Measurements from ENCODE around the gene SLC34A3. TPM values are rescaled to one million over a fixed set of nuclear protein-coding genes. Genes with fewer than 3 reads are reported as not detected.

SLC34A3 gene
- total RNA-seq, 1 experiment from 2014 or later: 0.13 TPM

DNA sequence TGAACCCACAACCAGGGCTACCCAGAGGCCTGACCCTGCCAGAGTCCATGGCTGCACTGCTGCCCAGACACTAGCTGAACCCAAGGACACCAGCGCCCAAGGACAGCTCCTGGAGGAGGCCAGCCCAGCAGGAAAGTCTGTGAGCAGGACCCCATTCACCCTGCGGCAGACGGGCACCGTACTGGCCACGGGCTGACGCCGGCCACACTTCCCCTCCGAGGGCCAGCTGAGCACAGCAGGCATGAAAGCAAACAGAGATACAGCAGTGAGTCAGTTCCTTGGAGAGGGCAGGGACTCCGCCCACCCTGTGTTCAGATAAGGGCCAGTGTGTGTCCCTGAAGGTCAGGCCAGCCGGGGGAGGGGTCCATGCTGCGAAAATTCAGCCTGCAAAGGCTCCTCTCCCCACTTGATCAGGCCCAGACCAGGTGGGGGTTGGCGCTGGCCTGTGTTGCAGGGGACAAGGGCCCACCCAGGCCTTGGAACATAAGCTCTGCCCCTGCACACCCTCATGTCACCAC is 11.9 kb upstream of the SLC34A3 start:
- Mint-ChIP-seq H3K27ac (0 out of 2 replicates have a peak overlapping the region, but pooled peaks have one; percentile 19), H3K9me3 (no peaks in the 10 kb centered on the region), H3K4me3 (no peak overlapping the region), H3K4me1 (peaks cover 4% of the 10 kb centered on the region; the same call in 1 of the 2 replicates), H3K27me3 (ENCODE audit: low read depth) (no peaks in the 10 kb centered on the region), H3K36me3 (0 out of 2 replicates have a peak, but pooled peaks cover 3% of the 10 kb centered on the region)
- POLR2A ChIA-PET: no interaction called here
- CTCF ChIA-PET: interaction anchor here (0.7 to 1.0 kb wide), 3 partner anchors 8 to 184 kb away, joined by 3 to 5 read pairs (median 3); partner anchors contain the start of gene RNF224
- no peak for ATAC-seq
- no peak for DNase-seq (ENCODE audit: low spot score)
- TF ChIP-seq, protein P1, sequence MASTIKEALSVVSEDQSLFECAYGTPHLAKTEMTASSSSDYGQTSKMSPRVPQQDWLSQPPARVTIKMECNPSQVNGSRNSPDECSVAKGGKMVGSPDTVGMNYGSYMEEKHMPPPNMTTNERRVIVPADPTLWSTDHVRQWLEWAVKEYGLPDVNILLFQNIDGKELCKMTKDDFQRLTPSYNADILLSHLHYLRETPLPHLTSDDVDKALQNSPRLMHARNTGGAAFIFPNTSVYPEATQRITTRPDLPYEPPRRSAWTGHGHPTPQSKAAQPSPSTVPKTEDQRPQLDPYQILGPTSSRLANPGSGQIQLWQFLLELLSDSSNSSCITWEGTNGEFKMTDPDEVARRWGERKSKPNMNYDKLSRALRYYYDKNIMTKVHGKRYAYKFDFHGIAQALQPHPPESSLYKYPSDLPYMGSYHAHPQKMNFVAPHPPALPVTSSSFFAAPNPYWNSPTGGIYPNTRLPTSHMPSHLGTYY (CRISPR knock-in tag; IDR thresholded peaks at IDR 0.05): no peak
- TF ChIP-seq MXD4 (CRISPR knock-in tag; IDR thresholded peaks at IDR 0.05; ENCODE audit: borderline replicate concordance): no peak
- no peak for TF ChIP-seq GTF2I (CRISPR knock-in tag; conservative IDR thresholded peaks at IDR 0.05)

DNA sequence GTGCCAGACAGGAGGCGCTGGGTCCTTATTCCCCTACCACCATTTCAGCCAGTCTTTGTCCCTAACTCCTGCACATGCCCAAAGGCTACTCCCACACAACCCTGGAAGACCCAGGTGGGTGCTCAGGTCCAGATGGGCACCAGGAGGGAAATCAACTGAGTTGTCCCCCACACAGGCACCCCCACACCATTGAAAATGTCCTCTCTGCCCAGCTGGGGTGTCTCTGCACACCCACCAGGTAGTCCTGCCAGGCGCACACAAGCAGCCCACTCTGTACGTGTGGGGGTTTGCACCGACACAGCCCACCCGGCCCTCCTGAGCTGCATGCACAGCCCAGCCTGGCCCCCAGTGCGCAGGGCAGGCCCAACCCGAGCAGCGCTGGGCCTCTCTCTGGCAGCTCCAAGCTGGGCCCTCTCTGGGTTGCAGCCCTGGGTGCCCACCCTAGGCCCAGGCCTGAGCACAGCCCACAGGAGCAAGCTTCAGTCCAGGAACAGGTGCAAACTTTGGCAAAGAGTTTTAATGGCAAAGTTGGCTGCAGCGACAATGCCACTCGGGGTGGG is 10.9 kb upstream of the SLC34A3 start:
- DNase-seq (ENCODE audit: low spot score): no peak
- TF ChIP-seq, protein P2, sequence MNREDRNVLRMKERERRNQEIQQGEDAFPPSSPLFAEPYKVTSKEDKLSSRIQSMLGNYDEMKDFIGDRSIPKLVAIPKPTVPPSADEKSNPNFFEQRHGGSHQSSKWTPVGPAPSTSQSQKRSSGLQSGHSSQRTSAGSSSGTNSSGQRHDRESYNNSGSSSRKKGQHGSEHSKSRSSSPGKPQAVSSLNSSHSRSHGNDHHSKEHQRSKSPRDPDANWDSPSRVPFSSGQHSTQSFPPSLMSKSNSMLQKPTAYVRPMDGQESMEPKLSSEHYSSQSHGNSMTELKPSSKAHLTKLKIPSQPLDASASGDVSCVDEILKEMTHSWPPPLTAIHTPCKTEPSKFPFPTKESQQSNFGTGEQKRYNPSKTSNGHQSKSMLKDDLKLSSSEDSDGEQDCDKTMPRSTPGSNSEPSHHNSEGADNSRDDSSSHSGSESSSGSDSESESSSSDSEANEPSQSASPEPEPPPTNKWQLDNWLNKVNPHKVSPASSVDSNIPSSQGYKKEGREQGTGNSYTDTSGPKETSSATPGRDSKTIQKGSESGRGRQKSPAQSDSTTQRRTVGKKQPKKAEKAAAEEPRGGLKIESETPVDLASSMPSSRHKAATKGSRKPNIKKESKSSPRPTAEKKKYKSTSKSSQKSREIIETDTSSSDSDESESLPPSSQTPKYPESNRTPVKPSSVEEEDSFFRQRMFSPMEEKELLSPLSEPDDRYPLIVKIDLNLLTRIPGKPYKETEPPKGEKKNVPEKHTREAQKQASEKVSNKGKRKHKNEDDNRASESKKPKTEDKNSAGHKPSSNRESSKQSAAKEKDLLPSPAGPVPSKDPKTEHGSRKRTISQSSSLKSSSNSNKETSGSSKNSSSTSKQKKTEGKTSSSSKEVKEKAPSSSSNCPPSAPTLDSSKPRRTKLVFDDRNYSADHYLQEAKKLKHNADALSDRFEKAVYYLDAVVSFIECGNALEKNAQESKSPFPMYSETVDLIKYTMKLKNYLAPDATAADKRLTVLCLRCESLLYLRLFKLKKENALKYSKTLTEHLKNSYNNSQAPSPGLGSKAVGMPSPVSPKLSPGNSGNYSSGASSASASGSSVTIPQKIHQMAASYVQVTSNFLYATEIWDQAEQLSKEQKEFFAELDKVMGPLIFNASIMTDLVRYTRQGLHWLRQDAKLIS (CRISPR knock-in tag; IDR thresholded peaks at IDR 0.05; ENCODE audit: borderline replicate concordance): no peak
- no peak for TF ChIP-seq CREB1 (CRISPR knock-in tag; IDR thresholded peaks at IDR 0.05)
- no peak for TF ChIP-seq GTF2I (CRISPR knock-in tag; conservative IDR thresholded peaks at IDR 0.05)
- TF ChIP-seq ZNF219 (CRISPR knock-in tag; IDR thresholded peaks at IDR 0.05; ENCODE audit: borderline replicate concordance): no peak
- no peak for TF ChIP-seq TP53 (CRISPR knock-in tag; IDR thresholded peaks at IDR 0.05)
- no peak for TF ChIP-seq SMAD3 (CRISPR knock-in tag; IDR thresholded peaks at IDR 0.05; ENCODE audit: borderline replicate concordance)
- TF ChIP-seq, protein P3, sequence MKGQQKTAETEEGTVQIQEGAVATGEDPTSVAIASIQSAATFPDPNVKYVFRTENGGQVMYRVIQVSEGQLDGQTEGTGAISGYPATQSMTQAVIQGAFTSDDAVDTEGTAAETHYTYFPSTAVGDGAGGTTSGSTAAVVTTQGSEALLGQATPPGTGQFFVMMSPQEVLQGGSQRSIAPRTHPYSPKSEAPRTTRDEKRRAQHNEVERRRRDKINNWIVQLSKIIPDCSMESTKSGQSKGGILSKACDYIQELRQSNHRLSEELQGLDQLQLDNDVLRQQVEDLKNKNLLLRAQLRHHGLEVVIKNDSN (CRISPR knock-in tag; IDR thresholded peaks at IDR 0.05): no peak
- TF ChIP-seq, protein P4, sequence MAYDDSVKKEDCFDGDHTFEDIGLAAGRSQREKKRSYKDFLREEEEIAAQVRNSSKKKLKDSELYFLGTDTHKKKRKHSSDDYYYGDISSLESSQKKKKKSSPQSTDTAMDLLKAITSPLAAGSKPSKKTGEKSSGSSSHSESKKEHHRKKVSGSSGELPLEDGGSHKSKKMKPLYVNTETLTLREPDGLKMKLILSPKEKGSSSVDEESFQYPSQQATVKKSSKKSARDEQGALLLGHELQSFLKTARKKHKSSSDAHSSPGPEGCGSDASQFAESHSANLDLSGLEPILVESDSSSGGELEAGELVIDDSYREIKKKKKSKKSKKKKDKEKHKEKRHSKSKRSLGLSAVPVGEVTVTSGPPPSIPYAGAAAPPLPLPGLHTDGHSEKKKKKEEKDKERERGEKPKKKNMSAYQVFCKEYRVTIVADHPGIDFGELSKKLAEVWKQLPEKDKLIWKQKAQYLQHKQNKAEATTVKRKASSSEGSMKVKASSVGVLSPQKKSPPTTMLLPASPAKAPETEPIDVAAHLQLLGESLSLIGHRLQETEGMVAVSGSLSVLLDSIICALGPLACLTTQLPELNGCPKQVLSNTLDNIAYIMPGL (CRISPR knock-in tag; IDR thresholded peaks at IDR 0.05): no peak
- TF ChIP-seq, protein P1 (CRISPR knock-in tag; IDR thresholded peaks at IDR 0.05): no peak
- no peak for TF ChIP-seq ZNF138 (CRISPR knock-in tag; conservative IDR thresholded peaks at IDR 0.05)
- no peak for TF ChIP-seq ELF4 (CRISPR knock-in tag; IDR thresholded peaks at IDR 0.05; ENCODE audit: low read depth)
- TF ChIP-seq SMAD4 (CRISPR knock-in tag; IDR thresholded peaks at IDR 0.05): no peak
- TF ChIP-seq SP1 (CRISPR knock-in tag; conservative IDR thresholded peaks at IDR 0.05): no peak
- TF ChIP-seq NFATC4 (CRISPR knock-in tag; IDR thresholded peaks at IDR 0.05): no peak
- TF ChIP-seq, protein P5, sequence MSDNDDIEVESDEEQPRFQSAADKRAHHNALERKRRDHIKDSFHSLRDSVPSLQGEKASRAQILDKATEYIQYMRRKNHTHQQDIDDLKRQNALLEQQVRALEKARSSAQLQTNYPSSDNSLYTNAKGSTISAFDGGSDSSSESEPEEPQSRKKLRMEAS (CRISPR knock-in tag; IDR thresholded peaks at IDR 0.05): no peak
- TF ChIP-seq SOX15 (CRISPR knock-in tag; IDR thresholded peaks at IDR 0.05): no peak
- TF ChIP-seq NR2C2 (CRISPR knock-in tag; IDR thresholded peaks at IDR 0.05): no peak
- TF ChIP-seq GRHL2 (CRISPR knock-in tag; IDR thresholded peaks at IDR 0.05; ENCODE audit: insufficient replicate concordance, severe bottlenecking): no peak
- TF ChIP-seq, protein P6, sequence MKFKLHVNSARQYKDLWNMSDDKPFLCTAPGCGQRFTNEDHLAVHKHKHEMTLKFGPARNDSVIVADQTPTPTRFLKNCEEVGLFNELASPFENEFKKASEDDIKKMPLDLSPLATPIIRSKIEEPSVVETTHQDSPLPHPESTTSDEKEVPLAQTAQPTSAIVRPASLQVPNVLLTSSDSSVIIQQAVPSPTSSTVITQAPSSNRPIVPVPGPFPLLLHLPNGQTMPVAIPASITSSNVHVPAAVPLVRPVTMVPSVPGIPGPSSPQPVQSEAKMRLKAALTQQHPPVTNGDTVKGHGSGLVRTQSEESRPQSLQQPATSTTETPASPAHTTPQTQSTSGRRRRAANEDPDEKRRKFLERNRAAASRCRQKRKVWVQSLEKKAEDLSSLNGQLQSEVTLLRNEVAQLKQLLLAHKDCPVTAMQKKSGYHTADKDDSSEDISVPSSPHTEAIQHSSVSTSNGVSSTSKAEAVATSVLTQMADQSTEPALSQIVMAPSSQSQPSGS (CRISPR knock-in tag; IDR thresholded peaks at IDR 0.05; ENCODE audit: borderline replicate concordance, low read depth): no peak
- Mint-ChIP-seq H3K36me3 (0 out of 2 replicates have a peak, but pooled peaks cover 3% of the 10 kb centered on the region), H3K27me3 (ENCODE audit: low read depth) (no peaks in the 10 kb centered on the region), H3K27ac (no peak overlapping the region), H3K9me3 (no peaks in the 10 kb centered on the region), H3K4me1 (peaks cover 4% of the 10 kb centered on the region; the same call in 1 of the 2 replicates), H3K4me3 (no peak overlapping the region)
- POLR2A ChIA-PET: interaction anchor here (0.7 kb wide), 1 partner anchor 45 kb away, joined by 3 read pairs; no protein-coding TSS in a partner anchor
- ATAC-seq: no peak
- CTCF ChIA-PET: interaction anchor here (3.6 to 8.9 kb wide), 2 partner anchors 16 to 18 kb away, joined by 11 to 143 read pairs; partner anchors contain the start of gene TPRN

Measured in WTC11 (cell line).